DMS114 treated with DMSO at 0.1 percent for 48 hours (cell line): ENCODE measurements around the gene SPCS1.

ENCODE experiments used
- DNase-seq: peaks from one replicate; lab custom pipeline; 2025; ENCODE audit not compliant: unreplicated experiment; lab: John Stamatoyannopoulos, UW

Gene SPCS1

DNA sequence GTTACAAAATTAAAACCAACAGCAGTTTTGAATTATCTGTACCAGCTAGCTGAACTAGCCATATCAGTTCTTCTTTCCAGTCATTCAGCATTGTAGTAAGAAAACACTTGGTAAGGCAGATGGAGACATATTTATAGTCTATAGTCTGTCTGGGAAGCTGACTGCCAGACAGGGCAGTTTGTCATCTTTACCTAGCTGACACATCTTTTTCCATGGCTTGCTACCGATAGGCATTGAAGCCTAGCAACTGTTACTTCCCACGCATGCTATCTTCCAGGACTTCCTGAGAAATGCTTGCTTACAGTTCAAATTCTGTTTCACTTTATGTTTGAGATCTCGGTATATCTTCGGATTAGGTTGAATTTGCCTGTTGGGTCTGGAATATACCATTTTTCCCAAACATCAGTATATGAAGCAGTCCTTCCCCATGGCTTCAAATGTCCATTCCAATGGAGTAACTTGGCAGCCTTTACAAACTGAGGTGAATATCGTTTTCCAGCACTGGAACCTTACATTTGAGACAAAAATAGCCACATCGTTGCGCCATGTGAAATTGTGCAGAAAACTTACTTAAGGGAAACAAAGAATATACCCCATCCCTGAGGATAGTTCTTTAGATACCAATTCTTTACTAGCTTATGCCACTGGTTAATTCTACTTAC is 11.2 kb upstream of the SPCS1 start:
- no peak for DNase-seq

DNA sequence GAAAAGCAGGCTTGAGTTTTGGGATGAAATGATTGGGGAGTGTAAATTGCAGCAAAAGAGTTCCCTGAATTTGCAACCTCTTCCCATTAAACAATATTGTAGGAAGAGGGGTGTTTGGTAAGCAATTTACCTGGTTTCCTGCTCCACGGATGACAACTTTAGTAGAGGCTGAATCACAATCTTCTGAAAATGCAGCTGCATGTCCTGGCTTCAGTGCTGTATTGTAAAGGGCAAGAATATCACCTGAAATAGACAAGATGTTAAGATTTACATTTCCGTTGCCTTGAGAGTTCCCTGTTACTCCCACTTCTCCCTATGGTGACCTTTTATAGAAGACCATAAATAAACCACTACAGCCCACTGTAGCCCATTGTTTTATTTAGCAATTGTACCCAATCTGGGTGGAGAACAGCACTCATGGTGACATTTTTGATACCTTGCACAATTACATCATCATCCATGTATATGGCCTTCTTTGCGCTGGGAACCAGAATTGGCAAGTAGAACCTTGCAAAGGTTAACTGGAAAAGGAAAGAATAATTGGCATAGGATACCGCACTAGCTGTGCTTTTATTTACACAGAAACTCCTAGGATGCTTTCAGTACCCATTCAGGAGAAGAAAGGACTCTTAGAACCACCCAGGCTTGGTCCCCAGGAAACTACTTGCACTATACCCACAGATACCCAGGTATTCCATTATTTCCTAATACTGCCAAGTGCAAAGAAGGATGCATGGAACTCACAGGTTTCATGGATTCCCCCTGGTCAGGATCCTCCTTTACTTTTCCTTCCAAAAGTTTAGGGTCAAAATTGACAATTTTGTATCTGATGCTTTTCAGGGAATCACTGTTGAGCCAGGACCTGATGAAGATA is 9.9 kb upstream of the SPCS1 start:
- DNase-seq: no peak

DNA sequence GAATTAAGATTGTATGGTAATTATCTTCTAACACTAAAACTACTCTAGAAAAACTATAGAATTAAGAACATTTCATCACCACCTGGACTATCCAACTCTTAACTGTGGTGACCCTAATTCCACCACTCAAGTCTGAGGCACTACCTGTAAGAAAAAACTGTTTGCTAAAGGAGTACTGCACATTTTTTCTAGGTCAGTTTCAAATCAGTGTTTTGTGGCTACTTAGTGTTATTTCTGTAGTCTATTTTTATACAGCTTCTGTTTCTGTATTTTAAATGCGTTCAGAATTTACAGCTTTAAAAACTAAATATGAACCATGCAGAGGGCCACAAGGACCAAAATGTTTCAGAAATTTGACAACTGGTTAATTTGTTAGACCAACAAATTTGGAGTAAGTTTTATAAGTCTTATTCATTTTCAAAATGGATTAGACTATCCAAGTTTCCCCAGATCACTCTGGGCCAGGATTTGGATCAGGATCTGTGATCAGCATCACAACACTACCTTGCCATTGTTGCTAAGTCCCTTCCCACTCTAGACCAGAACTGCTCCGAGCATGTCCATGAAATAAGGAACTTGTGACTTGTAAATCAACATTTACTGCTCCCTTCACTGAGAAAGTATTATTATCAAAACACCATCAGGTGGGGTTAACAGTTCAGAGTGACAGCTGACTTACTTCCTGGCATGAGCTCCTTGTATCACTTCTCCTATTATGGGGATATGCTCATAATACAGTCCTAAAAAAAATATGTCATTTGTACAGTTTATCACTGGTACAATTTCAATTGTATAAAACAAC is 8.9 kb upstream of the SPCS1 start:
- no peak for DNase-seq

DNA sequence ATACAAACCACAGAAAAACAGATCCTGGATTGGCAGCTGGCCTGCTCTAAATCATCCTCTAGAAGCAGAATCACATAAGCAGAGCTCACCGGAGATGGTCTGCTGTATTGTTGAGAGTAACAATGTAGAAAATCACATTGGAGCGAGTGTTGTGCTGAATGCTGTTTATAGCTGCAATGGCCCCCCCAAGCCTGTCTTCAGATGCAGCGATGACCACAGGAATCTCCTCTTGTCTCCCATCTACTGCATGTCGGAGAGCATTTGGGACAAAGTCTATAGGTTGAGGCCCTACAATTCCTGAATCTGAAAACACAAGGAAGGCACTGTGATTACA is 8.3 kb upstream of the SPCS1 start:
- DNase-seq: no peak

DNA sequence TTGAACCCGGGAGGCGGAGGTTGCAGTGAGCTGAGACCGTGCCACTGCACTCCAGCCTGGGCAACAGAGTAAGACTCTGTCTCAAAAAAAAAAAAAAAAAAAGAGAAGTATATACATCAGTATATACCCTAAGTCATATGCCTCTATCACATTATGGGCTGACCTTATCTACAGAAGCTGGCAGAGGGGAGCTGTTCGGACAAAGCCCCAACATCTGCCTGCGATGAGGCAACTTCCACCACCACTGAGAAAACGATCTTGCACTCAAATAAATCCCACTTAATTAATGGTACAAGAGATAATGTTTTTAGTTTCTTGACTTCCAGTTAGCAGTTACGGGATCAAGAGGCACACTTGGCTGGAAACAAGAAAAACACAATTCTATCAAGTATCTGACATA is 2.6 kb upstream of the SPCS1 start:
- no peak for DNase-seq

DNA sequence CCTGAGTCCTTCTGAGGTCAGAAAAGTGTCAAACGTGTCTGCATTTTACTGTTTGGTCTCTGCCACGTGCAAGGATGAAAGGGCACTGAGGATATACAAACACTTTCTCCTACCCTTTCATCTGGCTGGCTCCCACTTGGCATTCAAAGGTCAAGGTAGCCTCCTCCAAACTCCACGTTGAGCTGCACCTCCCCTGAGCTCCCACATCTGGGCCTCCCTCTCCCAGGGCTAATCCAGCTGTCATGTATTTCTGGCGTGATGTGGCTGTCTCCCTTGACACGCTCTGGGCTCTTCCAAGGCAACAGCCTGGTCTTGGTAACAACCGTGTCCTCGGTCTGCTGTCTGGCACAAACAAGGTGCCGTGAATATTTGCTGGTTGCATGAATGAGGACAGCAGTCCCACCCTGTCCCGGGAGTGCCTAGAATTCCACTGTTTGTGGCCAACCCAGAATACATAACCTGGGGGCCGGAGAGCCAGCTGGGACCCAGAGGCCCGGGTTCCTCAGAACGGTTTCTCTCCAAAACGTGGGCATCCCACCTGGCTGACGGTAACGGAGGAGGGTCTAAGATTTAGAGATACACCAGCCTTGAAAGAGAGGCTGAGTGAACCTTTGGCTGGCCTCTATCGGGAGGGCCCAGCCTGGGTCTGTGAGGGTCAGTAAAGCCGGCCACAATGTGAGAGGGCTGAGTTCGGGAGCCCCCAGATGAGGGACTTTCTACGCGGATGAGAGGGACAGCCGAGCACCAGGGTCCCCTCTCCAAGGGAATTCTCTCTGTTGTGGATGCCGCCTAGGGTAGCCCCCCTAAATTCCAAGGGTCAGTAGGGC is 1.1 kb upstream of the SPCS1 start:
- no peak for DNase-seq

DNA sequence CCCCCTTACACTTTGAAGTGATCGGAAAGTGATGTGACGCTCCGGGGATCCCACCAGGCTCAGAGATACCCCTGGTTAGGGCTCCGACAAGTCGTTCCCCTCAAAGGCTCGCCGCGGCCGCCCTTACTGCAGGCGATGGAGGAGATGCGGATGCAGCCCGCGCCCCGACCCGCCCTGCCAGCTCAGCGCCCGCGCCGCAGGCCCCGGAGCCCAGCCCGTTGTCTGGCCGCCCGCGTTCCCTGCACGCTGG is 543 bp upstream of the SPCS1 start:
- DNase-seq: no peak

DNA sequence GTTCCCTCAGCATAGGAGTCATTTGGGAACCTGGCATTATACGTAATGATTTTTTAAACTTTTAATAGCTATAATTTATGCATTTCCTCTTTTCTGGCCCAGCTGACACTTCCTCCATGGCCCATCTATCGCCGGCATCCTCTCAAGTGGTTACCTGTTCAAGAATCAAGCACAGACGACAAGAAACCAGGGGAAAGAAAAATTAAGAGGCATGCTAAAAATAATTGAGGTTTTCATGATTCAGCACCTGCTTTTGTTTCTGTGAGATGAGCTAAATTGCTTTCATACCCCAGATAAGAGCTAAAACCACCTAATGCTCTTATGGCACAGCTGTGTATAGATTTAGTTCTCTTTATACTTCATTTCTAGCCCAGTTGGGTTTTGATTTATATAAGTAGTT is 1.7 kb downstream of the SPCS1 start:
- no peak for DNase-seq

DNA sequence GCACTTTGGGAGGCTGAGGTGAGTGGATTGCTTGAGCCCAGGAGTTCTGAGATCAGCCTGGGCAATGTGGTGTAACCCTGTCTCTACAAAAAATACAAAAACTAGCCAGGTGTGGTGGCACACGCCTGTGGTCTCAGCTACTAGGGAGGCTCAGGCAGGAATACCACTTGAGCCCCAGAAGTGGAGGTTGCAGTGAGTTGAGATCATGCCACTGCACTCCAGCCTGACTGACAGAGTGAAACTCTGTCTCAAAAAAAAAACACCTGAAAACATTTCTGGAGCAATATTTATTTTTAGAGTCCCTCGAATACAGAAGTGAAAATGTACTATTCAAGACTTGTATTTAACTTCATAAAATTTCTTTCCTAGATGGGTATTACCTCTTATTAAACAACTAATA is 4.6 kb downstream of the SPCS1 start:
- no peak for DNase-seq

DNA sequence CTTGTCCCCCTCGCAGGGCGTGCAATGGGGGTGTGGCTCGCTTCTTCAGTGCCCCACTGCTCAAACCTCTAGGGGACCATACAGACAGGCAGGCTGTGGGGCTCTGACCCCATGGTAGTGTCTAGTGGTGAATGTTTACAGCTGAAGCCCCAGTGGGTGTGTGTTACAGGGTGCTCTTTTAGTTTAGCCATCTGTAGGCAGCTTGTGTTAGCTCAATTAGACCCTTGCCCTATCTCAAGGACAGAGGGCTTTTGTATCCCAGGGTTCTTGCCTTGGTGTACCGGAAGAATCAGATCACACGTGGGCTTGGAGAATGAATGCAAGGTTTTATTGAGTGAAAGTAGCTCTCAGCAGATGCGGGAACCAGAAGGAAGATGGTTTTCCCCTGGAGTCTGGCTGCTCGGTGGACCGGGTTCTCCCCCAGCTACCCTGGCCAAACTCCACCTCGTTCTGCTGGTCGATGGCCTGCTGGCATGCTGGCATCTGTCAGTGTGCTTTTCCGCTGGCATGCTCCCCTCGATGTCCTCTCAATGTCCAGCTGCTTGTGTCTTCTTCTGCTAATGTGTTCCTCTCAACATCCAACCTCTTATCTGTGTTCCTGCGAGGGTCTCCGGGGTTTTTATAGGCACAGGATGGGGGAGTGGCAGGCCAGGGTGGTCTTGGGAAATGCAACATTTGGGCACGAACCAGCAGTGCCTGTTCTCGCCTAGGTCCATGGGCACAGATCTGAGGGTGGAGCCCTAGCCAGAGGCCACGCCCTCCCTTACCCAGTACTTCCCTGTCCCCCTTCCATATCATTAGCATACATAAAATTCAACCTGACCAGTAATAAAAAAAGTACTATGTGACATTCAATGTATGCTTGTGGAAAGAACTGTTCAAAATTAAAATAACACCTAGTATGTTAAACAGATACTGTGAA is 6.6 kb downstream of the SPCS1 start:
- DNase-seq: no peak

DNA sequence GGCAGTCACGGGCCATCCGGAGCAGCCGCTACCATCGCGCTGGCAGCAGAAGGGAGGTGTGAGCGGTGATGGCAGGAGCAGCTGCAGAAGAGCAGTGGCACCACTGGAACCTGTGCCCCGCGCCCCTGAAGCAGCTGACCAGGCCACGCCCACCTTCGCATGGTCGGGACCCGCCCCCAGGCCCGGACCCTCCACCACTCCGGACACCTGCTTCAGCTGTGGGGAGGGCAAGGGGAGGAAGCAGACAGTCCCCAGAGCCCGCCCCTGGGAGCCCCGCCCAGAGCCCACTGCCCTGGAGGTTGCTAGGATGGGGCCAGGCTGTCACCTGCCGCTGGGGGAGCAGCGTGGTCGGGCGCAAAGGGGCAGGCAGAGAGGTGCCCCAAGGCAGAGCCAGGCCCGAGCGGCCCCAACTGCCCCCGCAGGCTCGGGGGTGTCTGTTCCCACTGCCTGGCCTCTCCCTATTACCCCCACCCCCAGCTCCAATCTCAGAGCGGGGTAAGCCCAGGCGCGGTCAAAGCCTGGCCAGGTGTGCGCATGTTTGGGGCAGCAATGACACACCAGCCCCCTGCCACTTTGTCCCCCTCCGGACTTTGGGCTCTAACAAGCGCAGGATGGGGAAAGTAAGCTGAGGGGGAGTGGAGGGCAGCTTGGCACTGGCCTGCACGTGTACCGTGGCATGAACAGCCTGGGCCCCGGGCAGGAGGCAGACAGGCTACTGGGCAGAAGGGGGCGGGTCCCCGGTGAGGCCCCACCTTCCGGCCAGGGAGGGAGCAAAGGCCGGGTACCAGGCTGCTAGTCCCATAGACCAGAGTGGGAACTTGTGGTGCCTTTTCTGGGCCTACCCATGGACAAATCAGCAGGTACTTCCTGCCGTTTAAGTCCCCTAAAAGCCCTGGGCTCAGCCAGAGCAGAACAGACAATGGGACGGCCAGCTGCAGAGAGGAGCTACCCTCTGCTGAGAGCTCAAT is 8.7 kb downstream of the SPCS1 start:
- DNase-seq: no peak

DNA sequence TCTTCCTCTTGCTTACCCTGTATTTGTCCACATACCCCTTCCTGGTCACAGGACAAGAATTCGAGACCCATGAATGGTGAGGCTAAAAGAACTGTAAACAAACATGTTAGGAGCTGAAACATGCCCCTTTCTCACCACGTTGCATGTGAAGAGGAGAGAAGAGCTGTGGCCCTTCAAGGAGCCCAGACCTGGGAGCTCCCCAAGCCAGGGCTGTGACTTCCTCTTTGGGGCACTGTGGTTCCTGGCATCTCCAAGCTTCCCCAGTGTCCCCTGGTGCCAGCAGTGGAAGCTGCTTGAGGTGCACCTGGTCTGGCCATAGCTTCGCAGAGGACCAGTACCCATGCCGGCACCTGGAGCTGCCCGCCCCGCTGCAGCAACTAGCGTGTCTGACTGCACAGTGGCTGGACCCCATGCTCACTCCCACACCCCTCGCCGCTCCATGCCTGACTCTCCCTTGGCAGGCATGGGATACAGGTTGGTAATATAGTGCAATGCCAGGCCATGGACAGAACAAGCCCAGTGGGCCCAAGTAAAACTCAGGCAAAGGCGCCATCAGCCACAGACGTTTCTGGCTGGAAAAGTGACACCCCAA is 9.9 kb downstream of the SPCS1 start:
- DNase-seq: no peak

DNA sequence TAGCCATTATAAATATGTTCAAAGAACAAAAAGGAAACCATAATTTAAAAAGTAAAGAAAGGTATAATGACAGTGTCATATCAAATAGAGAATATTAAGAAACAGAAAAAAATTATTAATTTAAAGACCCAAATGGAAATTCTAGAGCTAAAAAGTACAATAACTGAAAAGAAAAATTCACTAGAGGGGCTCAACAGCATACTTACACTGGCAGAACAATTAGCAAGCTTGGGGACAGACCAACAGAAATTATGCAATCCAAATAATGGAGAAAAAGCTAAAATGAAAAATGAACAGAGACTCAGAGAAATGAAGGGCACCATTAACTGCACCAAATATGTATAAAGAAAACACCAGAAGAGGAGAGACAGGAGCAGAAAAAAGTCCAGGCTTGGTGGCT is 13.7 kb downstream of the SPCS1 start:
- DNase-seq: no peak

DNA sequence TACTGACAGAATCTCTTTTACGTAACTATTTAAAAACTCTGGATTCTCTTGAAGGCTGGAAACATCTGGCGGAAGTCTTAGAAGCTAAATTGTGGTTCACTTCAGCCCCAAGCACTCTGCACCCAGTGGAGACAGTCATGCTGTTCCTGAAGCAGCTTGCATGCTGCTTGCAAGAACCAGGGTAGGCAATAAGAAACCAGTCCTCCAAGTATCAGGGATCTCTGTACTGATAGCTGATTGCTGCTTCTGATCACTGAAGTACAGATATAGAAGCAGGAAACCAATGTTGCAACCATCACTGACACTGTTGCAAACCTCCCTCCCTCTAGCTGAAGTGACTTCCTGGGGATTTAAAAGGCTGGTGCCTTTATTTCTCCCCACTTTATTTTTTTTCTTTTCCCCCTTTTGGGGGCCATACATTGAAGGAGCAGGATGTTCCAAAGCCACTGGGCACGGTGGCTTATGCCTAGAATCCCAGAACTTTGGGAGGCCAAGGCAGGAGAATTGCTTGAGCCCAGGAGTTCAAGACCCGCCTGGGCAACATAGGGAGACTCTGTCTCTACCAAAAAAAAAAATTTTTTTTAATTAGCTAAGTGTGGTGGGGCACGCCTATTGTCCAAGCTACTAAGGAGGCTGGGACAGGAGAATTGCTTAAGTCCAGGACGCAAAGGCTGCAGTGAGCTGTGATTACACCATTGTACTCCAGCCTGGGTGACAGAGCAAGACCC is 15.3 kb downstream of the SPCS1 start:
- no peak for DNase-seq

DNA sequence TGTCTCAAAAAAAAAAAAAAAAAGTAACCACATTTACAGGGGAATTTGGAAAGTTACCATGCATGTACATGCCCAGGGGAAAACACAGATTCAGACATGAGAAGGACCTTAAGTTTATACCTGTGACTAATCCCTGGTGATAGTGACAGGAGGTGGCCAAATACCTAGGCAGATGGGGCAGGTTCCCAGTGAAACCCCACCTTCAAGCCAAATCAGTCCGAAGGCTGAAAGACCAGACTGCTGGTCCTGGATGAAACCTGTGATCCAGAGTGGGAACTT is 15.8 kb downstream of the SPCS1 start:
- no peak for DNase-seq

DNA sequence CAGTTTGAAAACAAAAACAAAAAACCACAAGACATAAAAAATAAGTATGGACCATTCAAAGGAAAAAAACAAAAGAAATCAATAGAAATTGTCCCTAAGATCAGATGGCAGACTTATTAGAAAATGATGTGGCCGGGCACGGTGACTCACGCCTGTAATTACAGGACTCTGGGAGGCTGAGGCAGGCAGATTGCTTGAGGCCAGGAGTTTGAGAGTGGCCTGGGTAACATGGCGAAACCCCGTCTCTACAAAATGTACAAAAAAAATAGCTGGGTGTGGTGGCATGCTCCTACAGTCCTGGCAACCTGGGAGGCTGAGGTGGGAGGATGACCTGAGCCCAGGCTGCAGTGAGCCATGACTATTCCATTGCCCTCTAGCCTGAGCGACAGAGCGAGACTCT is 16.6 kb downstream of the SPCS1 start:
- DNase-seq: no peak

DNA sequence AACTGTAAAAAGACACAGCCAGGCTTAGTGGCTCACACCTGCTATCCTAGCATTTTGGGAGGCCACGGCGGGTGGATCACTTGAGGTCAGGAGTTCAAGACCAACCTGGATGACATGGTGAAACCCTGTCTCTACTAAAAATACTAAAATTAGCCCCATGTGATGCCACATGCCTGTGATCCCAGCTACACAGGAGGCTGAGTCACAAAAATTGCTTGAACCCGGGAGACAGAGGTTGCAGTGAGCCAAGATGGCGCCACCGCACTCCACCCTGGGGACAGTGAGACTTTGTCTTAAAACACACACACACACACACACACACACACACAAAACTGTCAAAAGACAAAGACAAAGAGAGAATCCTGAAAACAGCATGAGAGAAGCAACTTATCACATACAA is 18.0 kb downstream of the SPCS1 start:
- no peak for DNase-seq

DNA sequence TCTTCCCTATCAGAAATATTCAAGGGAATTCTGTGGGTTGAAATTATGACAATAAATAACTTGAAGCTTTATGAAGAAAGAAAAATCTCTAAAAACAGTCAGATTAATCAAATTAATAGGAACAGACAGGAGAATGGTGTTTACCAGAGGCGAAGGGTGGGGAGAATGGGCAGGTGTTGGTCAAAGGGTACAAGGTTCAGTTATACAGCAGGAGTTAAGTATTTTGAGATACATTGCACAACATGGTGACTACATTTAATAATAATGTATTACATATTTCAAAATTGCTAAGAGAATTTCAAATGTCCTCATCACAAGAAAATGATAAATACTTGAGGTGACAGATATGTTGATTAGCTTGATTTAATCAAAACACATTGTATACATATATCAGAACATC is 18.6 kb downstream of the SPCS1 start:
- no peak for DNase-seq
